PFSK-1 (cell line): ENCODE results near the gene TRMT1.

Experiments used
- POLR2AphosphoS5 ChIP-seq: IDR thresholded peaks from 2 replicates; pipeline ENCODE4 v1.6.1; 2012; ENCODE audit warnings: low read depth, mild to moderate bottlenecking, control low read depth, low read length, moderate library complexity
- REST ChIP-seq, 2 experiments: IDR thresholded peaks; 2 replicates each; pipeline versions ENCODE4 v1.6.1 to v1.8.0; 2011 to 2012; ENCODE audit warnings: low read depth in 2 of 2, low read length in 2 of 2, control low read depth in 1 of 2, inconsistent platforms in 1 of 2, mild to moderate bottlenecking in 1 of 2, moderate library complexity in 1 of 2; ENCODE audit not compliant: insufficient read depth in 1 of 2
- SIN3A ChIP-seq: IDR thresholded peaks from 2 replicates; pipeline ENCODE4 v1.6.1; 2012; ENCODE audit warnings: mild to moderate bottlenecking, low read length, moderate library complexity, borderline replicate concordance; ENCODE audit not compliant: insufficient read depth
- TAF1 ChIP-seq: IDR thresholded peaks from 2 replicates; pipeline ENCODE4 v1.6.1; 2012; ENCODE audit warnings: low read length, control low read depth, borderline replicate concordance; ENCODE audit not compliant: insufficient read depth

GRCh38 chr19:13072188-13072908, 44.2 kb downstream of the TRMT1 start:
- TF ChIP-seq TAF1 (no peak), POLR2AphosphoS5 (no peak), SIN3A (no peak), REST (IDR thresholded peaks at IDR 0.05; ENCODE audit: insufficient read depth in 1 of 2, low read depth in 2 of 2, low read length in 2 of 2) (no peak)
